GM06990 (cell line): ENCODE results near the gene ZC3H7B.

Experiments
- DNase-seq: peaks from one replicate; pipeline ENCODE4 v3.0.0-alpha.2; 2011; ENCODE audit not compliant: insufficient read length; ENCODE audit errors: extremely low read depth
- H3K27me3 ChIP-seq: replicated peaks from 2 replicates; pipeline ENCODE4 v1.6.0; 2011; ENCODE audit warnings: low read length; ENCODE audit not compliant: control insufficient read depth, insufficient read depth
- H3K36me3 ChIP-seq: 2 replicates; pipeline ENCODE4 v1.5.1; 2011; ENCODE audit warnings: low read length; ENCODE audit not compliant: control insufficient read depth, insufficient read depth
- H3K4me3 ChIP-seq: replicated peaks from 2 replicates; pipeline ENCODE4 v1.5.1; 2011; ENCODE audit warnings: low read depth, mild to moderate bottlenecking, control low read depth, low read length
- TF ChIP-seq, protein P1 (sequence below): IDR thresholded peaks from 2 replicates; pipeline ENCODE4 v1.5.1; 2011; ENCODE audit warnings: low read length, control low read depth, mild to moderate bottlenecking, inconsistent platforms; ENCODE audit not compliant: insufficient read depth, poor library complexity, severe bottlenecking

Gene ZC3H7B

DNA sequence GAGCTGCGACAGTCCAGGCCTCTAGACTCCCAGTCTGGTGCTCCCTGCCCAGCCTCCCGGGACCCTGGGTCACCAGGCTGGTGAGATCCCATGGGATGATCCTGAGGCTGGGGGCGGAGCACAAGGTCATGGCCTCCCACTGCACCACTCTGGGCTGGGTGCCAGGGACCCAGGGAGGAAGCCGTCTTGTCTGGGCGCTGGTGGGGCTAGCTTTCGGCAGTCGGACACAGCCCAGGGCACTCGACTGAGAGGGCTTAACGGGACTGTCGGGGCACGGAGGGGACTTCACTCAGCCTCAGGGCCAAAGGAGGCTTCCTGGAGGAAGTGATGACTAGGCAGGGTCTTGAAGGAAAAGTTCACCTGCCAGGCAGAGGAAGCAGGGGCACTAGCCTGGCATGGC is 39.0 kb downstream of the ZC3H7B start:
- no peak for DNase-seq
- TF ChIP-seq, protein P1, sequence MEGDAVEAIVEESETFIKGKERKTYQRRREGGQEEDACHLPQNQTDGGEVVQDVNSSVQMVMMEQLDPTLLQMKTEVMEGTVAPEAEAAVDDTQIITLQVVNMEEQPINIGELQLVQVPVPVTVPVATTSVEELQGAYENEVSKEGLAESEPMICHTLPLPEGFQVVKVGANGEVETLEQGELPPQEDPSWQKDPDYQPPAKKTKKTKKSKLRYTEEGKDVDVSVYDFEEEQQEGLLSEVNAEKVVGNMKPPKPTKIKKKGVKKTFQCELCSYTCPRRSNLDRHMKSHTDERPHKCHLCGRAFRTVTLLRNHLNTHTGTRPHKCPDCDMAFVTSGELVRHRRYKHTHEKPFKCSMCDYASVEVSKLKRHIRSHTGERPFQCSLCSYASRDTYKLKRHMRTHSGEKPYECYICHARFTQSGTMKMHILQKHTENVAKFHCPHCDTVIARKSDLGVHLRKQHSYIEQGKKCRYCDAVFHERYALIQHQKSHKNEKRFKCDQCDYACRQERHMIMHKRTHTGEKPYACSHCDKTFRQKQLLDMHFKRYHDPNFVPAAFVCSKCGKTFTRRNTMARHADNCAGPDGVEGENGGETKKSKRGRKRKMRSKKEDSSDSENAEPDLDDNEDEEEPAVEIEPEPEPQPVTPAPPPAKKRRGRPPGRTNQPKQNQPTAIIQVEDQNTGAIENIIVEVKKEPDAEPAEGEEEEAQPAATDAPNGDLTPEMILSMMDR, result no peak
- Histone ChIP-seq H3K27me3 (no peaks in the 10 kb centered on the region), H3K36me3 (peaks cover 26% of the 10 kb centered on the region), H3K4me3 (no peak overlapping the region)

DNA sequence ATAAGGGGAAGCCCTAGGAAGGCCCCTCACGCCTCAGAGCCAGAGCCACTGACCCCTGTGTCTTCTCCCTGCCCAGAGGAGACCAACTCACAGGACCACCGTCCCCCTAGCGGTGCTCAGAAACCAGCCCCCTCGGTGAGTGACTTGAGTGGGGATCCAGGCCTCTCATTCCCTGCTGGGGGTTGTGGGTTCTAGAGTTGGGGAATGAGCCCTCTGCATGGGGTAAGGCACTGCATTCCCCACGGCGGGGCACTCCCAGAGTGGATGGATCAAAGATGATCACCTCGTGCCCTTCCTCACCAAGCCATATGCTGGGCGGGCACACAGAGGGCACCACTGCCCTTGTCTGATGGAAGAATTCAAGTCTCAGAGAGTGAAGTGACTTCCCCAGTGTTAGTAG is 39.7 kb downstream of the ZC3H7B start:
- peaks cover 27% of the 10 kb centered on the region for H3K36me3 ChIP-seq

DNA sequence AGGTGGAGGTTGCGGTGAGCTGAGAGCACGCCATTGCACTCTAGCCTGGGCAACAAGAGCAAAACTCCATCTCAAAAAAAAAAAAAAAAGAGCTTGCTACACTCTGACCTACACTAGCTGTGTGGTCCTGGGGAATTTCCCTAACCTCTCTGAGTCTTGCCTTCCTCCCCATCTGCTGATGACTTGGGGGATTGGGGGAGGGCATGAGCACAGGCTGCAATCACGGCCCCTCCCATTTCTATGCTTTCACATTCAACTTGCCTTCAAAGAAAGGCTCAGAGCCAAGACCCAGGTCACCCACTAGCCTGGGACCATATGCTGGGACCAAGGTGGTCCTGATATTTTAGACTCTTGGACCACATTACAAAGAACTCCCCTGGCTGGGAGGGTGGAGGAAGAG is 40.7 kb downstream of the ZC3H7B start:
- Histone ChIP-seq H3K36me3 (peaks cover 32% of the 10 kb centered on the region), H3K4me3 (no peak overlapping the region), H3K27me3 (no peaks in the 10 kb centered on the region)
- no peak for DNase-seq
- TF ChIP-seq, protein P1, result no peak

More for the DNA sequence above, 39.7 kb downstream of the ZC3H7B start:
- DNase-seq, result no peak
- H3K4me3 ChIP-seq, result no peak overlapping the region
- H3K27me3 ChIP-seq, result no peaks in the 10 kb centered on the region
- TF ChIP-seq, protein P1, result no peak

DNA sequence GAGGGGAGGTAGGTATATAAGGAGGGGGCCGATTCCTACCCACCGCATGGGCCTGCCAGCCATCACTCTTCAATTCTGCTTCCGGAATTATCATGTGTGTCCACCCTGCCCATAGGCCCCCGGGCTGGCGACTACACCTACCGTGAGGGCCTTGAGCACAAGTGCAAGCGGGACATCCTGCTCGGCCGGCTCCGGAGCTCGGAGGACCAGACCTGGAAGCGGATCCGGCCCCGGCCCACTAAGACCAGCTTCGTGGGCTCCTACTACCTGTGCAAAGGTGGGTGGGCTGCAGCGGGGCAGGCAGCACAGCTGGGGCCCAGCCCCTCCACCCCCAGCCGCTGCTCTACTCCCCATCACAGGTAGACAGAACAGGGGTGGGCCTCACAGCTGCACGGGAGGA is 42.0 kb downstream of the ZC3H7B start:
- Histone ChIP-seq H3K27me3 (no peaks in the 10 kb centered on the region), H3K36me3 (peaks cover 41% of the 10 kb centered on the region), H3K4me3 (no peak overlapping the region)
- TF ChIP-seq, protein P1, result no peak
- no peak for DNase-seq

DNA sequence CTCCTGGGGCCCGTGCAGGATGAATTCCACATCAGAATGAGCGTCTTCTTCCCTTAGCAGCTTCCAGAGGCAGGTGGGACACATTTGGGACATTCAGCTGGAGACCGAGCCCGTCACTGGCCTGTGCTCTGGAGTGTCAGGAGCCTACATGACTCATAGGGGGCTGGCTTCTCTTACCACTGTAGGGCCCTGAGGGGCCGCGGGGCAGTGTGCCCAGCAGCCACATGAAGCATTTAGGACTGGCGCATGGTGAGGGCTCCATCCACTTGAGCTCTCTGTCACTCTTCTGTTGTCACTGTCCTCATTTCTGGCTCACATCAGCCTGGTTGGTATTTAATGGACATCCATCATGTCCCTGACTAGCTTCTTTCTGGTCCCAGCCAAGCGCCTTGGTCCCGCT is 42.4 kb downstream of the ZC3H7B start:
- no peak overlapping the region for H3K4me3 ChIP-seq
- H3K36me3 ChIP-seq, result peaks cover 43% of the 10 kb centered on the region
- TF ChIP-seq, protein P1, result no peak

DNA sequence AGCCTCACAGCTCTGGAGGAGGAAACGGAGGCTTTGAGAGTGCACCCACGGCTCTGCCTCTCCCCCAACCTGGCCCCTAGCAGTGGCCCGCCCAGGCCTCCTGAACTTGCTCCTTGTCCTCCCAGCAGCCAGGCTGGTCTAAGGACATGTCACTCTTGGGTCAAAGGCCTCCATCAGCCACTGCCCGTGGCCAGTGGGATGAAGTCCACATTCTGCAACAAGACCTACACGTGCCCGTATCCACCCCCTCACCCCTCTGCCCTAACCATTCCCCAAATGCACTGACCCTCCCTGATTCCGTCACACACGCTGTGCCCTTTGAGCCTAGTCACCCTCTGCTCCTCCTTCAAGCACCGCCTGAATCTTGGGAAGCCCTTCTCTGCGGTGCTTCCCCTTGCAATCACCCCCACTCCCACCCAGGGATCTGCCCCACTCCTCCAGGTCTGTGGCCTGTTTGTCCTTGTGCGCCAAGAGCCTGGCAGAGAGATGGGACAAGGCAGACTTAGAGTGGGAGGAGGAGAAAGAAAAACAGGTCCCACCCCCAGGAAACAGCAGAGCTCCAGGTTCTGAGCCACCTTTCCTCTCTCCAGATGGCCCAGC is 43.0 kb downstream of the ZC3H7B start:
- no peak overlapping the region for H3K4me3 ChIP-seq
- TF ChIP-seq, protein P1, result no peak
- peaks cover 49% of the 10 kb centered on the region for H3K36me3 ChIP-seq
- H3K27me3 ChIP-seq, result no peaks in the 10 kb centered on the region
- no peak for DNase-seq

More for the DNA sequence above, 42.4 kb downstream of the ZC3H7B start:
- no peak for DNase-seq
- no peaks in the 10 kb centered on the region for H3K27me3 ChIP-seq
